ENCODE measurements around the gene POU6F2. TPM values are rescaled to one million over a fixed set of nuclear protein-coding genes. Genes with fewer than 3 reads are reported as not detected.

Gene POU6F2
- total RNA-seq, 4 donors from 2014 or later, result 0.91 TPM; not detected in 3

GRCh38 chr7:39356172-39356925, 378.6 kb downstream of the POU6F2 start:
- H3K4me3 ChIP-seq, result no peak overlapping the region
- H3K27ac ChIP-seq, result no peak overlapping the region
- intact Hi-C loops (cut with DNase I; ENCODE audit: low total_unique reads), result no loop called here
- TF ChIP-seq POLR2A (IDR thresholded peaks at IDR 0.05), result no peak
- TF ChIP-seq CTCF (IDR thresholded peaks at IDR 0.05), result no peak
- no peak for DNase-seq
- no peaks in the 10 kb centered on the region for H3K27me3 ChIP-seq
- no peaks in the 10 kb centered on the region for H3K36me3 ChIP-seq
- H3K9me3 ChIP-seq, result no peaks in the 10 kb centered on the region
- no peaks in the 10 kb centered on the region for H3K4me1 ChIP-seq

GRCh38 chr7:39357648-39358047, 379.9 kb downstream of the POU6F2 start:
- Histone ChIP-seq H3K36me3 (no peaks in the 10 kb centered on the region), H3K9me3 (no peaks in the 10 kb centered on the region), H3K27ac (no peak overlapping the region), H3K4me1 (no peaks in the 10 kb centered on the region), H3K4me3 (no peak overlapping the region), H3K27me3 (no peaks in the 10 kb centered on the region)
- DNase-seq, result no peak
- intact Hi-C loops (cut with DNase I; ENCODE audit: low total_unique reads), result no loop called here
- no peak for TF ChIP-seq CTCF (IDR thresholded peaks at IDR 0.05)
- TF ChIP-seq POLR2A (IDR thresholded peaks at IDR 0.05), result no peak

- intact Hi-C loops (cut with DNase I; ENCODE audit: low total_unique reads), result no loop called here
- Histone ChIP-seq H3K9me3 (no peaks in the 10 kb centered on the region), H3K4me3 (no peak overlapping the region), H3K36me3 (no peaks in the 10 kb centered on the region), H3K27me3 (no peaks in the 10 kb centered on the region), H3K27ac (no peak overlapping the region), H3K4me1 (no peaks in the 10 kb centered on the region)
- no peak for TF ChIP-seq POLR2A (IDR thresholded peaks at IDR 0.05)
- DNase-seq, result no peak
These were observed 382.3 kb downstream of the POU6F2 start for GRCh38 chr7:39360038-39360437.

GRCh38 chr7:39360766-39361165, 383.1 kb downstream of the POU6F2 start:
- DNase-seq, result no peak
- intact Hi-C loops (cut with DNase I; ENCODE audit: low total_unique reads), result no loop called here
- no peaks in the 10 kb centered on the region for H3K36me3 ChIP-seq
- H3K27me3 ChIP-seq, result no peaks in the 10 kb centered on the region
- no peaks in the 10 kb centered on the region for H3K4me1 ChIP-seq
- no peak overlapping the region for H3K27ac ChIP-seq
- no peaks in the 10 kb centered on the region for H3K9me3 ChIP-seq
- TF ChIP-seq CTCF (IDR thresholded peaks at IDR 0.05) (no peak), POLR2A (IDR thresholded peaks at IDR 0.05) (no peak)
- no peak overlapping the region for H3K4me3 ChIP-seq

- Histone ChIP-seq H3K27ac (no peak overlapping the region), H3K4me3 (no peak overlapping the region), H3K36me3 (no peaks in the 10 kb centered on the region), H3K27me3 (no peaks in the 10 kb centered on the region), H3K4me1 (no peaks in the 10 kb centered on the region), H3K9me3 (no peaks in the 10 kb centered on the region)
- TF ChIP-seq CTCF (IDR thresholded peaks at IDR 0.05), result no peak
- TF ChIP-seq POLR2A (IDR thresholded peaks at IDR 0.05), result no peak
- intact Hi-C loops (cut with DNase I; ENCODE audit: low total_unique reads), result no loop called here
- DNase-seq, result no peak
These were observed 388.1 kb downstream of the POU6F2 start for GRCh38 chr7:39365751-39366295.
